HuH-7.5 (cell line): ENCODE measurements around the gene TXK.
"Not testable (repeated sequence)": the region's sequence is repeated elsewhere in the genome, so short reads cannot be mapped to it uniquely, and the experiment has no call there.

ENCODE experiments used
- DNase-seq: peaks from one replicate; pipeline ENCODE4 v3.0.0; 2011; ENCODE audit warnings: low spot score

Gene TXK

GRCh38 chr4:48134081-48134480, at the start of gene TXK:
Gene TXK, minus strand, starts transcription at chr4:48134250. Its CDS starts 80 bp downstream, at chr4:48134170.
- DNase-seq: no peak

GRCh38 chr4:48180234-48180633, 46.2 kb upstream of the TXK start:
- DNase-seq: no peak

GRCh38 chr4:48178931-48179330, 44.9 kb upstream of the TXK start:
- DNase-seq: no peak

GRCh38 chr4:48175806-48176205, 41.8 kb upstream of the TXK start:
- no peak for DNase-seq

GRCh38 chr4:48175328-48175727, 41.3 kb upstream of the TXK start:
- no peak for DNase-seq

GRCh38 chr4:48173056-48173991, 39.3 kb upstream of the TXK start:
- no peak for DNase-seq

- no peak for DNase-seq
Observed at GRCh38 chr4:48172651-48173050, 38.6 kb upstream of the TXK start.

GRCh38 chr4:48169636-48170035, 35.6 kb upstream of the TXK start:
- DNase-seq: no peak

- no peak for DNase-seq
Observed at GRCh38 chr4:48167538-48168263, 33.7 kb upstream of the TXK start.

GRCh38 chr4:48164561-48164960, 30.5 kb upstream of the TXK start:
- not testable (repeated sequence) for DNase-seq

GRCh38 chr4:48163746-48164145, 29.7 kb upstream of the TXK start:
- no peak for DNase-seq

GRCh38 chr4:48162162-48162561, 28.1 kb upstream of the TXK start:
- no peak for DNase-seq

GRCh38 chr4:48157271-48157670, 23.2 kb upstream of the TXK start:
- no peak for DNase-seq

GRCh38 chr4:48156423-48156822, 22.4 kb upstream of the TXK start:
- no peak for DNase-seq

GRCh38 chr4:48153791-48154550, 19.9 kb upstream of the TXK start:
- DNase-seq: no peak

GRCh38 chr4:48152259-48152658, 18.2 kb upstream of the TXK start:
- no peak for DNase-seq

- DNase-seq: no peak
Observed at GRCh38 chr4:48149827-48150370, 15.8 kb upstream of the TXK start.

- DNase-seq: no peak
Observed at GRCh38 chr4:48147621-48148020, 13.6 kb upstream of the TXK start.

- peak; percentile 12 for DNase-seq
Observed at GRCh38 chr4:48141048-48141447, 7.0 kb upstream of the TXK start.

- no peak for DNase-seq
Observed at GRCh38 chr4:48139691-48140090, 5.6 kb upstream of the TXK start.

- DNase-seq: no peak
Observed at GRCh38 chr4:48138936-48139335, 4.9 kb upstream of the TXK start.

GRCh38 chr4:48138511-48138910, 4.5 kb upstream of the TXK start:
- DNase-seq: no peak
